GM19452 (cell line): Measurements from ENCODE around the gene MED10.
A peak's percentile ranks its signal among the peaks of the same experiment; 100 is the strongest.
"Not testable (repeated sequence)": the region's sequence is repeated elsewhere in the genome, so short reads cannot be mapped to it uniquely, and the experiment has no call there.

Source experiments
- ATAC-seq: cut with Tn5 transposase; IDR thresholded peaks from one replicate; pipeline ENCODE4 v1.9.1; 2021; ENCODE audit not compliant: unreplicated experiment

Gene MED10

GRCh38 chr5:6376974-6377520, 1.3 kb downstream of the MED10 start:
- ATAC-seq: no peak

- no peak for ATAC-seq
Observed at GRCh38 chr5:6373081-6373846, 5.1 kb downstream of the MED10 start.

DNA sequence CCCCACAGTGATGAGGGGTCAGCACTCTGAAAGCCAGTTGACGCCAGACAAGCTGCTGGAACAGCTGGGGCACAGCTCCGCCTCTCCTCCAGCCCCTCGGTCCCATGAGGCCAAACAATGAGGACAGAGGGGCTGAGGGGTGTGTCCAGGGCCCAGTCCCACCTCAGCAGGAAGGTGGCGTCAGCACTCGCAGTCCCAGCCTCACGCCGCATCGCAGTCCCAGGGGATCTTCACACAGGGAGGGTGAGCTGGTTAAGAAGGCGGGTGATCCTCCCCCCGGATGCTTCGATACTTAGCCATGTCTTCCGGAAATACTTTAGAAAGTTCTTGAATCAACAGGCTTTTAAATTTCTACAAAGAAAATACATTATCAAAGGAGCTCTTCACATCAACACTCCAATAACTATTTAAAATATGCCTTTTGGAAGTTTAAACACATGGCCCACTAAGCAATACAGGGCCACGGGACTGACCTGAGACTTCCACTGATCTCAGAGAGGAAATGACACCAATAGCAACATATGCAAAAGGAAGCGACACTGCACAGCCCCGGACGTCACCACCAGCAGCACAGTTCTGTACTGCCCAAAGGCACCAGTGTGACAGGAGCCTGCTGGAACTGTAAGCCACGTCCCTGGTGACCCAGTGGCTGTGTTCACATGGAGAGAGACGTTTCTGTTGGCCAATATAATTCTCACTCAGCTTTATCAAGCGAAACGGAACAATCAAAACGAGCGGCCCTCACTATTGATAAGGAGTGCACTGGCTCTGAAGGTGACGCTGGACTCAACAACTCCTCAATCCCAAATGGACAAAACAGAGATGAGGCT, 5.9 kb downstream of the MED10 start:
- ATAC-seq: no peak

GRCh38 chr5:6371079-6371810, 7.1 kb downstream of the MED10 start:
- ATAC-seq: no peak

DNA sequence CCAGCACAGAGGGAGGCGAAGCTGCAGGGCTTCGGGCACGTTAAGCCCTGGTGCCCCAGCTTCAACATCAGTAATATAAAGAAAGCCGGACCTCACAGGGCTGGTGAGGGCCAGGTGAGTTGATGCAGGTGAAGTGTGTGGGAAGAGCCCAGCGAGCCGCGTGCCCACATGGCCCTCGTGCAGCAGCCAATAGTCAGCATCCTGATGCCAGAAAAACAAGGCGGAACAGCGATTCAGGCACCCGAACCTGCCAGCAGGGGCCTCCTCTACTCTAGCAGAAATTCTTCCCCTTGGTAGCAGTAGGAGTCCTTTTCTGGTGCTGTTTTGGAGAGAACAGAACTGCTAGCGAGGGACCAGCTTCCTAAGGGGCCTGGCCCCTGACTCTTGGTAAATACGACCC, 7.8 kb downstream of the MED10 start:
- no peak for ATAC-seq

GRCh38 chr5:6365977-6366590, 12.3 kb downstream of the MED10 start:
- ATAC-seq: no peak

DNA sequence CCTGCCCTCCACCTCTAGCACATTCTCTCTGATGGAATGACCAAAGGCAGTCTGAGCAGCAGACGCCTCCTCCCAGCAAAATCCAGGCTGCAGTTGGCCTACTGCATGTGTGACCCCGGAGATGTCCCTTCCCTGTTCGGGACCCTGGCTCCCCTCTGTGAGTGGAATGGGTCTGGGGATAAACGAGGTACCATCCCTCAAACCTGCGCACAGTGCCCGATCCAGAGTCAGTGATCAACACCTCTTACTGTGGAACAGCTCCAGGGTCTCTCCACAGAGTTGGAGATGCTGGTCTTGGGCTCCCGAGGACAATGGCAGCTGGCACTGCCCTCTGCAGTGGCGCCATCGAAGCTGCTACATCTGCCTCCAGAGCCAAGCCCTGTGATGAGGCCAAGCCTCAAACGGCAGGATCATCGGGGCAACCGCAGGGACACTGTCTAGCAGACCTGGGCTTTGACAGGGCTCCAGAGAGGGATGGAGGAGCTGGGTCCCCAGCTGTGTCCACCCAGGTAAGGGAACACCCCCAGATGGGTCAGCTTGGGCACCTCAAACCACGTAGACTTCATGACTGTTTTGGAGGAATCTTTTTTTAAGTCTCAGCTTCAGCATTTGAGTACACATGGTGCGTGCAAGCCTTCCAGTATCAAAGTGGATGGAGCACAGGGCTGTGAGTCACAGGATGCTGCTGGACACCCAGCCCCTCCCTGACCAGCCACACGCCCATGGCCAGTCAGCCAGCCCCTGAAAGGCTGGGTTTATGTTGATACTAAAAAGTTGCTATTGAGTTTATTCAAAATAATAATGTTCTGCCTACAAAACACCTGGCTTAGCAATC, 13.0 kb downstream of the MED10 start:
- no peak for ATAC-seq

- not testable (repeated sequence) for ATAC-seq
Observed at GRCh38 chr5:6363454-6364011, 14.8 kb downstream of the MED10 start.

- ATAC-seq: no peak
Observed at GRCh38 chr5:6362846-6363245, 15.5 kb downstream of the MED10 start.

GRCh38 chr5:6361101-6361500, 17.2 kb downstream of the MED10 start:
- no peak for ATAC-seq

DNA sequence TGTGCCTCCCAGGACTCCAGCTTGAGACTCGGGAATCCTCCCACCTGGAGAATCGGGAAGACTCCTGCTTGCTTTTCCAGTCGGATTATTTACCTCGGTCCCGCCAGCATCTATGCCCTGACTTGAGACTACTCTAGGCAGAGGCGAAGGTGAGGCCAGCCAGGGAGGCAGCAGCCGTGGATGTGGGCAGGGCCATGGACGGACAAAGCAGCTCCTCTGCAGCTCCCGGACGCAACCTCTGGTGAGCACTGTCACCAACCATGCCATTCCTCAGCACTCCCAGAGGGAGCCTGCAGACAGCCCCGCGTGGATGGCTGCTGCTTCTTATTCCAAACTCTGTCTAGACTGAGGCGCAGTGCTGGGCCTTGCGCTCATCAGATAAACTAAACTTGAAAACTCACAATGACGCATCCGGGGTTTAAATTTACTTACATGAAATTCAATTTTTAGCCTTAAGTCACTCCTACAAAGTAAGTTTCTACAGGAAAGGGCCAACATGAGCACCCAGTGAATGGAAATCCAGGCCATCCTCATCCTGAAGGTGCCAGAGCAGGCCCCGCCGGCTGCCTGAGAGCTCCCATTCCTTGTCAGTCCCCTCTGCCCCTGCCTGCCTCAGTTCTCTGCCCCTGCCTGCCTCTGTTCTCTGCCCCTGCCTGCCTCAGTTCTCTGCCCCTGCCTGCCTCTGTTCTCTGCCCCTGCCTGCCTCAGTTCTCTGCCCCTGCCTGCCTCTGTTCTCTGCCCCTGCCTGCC, 17.8 kb downstream of the MED10 start:
- no peak for ATAC-seq

DNA sequence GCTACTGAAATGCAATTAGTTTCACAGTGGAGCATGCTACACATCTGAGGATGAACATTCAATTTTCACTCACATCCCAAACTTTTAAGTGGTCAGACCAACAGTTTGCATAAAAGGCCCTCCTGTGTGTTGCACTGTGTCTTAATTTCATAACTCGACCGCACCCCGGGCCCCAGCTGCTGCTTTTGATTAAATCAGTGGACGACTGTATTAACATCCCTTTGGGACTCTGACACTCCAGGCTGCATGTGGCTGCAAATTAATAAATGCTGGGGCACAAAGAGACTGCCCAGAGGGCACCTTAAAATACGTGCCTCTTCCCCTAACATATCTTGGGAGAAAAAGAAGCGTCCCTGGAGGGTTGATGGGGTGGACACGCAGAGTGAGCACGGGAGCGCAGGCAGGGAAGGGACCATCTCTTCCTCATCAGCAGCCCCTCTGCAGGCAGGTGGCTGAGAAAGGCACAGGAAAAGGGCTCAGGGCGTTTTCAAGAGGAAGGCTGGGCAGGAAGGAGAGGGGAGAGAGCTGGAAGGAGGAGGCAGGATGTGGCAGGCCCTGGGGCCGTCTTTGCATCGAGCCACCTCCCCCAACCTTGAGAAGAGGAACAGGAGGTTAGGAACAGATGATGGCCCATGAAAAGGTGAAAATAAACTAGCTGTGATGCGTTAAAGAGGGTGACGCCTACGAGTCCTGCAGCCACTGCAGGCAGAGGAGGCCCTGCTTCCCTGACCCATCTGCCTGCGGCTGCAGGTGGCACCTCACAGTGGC, 18.6 kb downstream of the MED10 start:
- peak; percentile 78 for ATAC-seq

- ATAC-seq: no peak
Observed at GRCh38 chr5:6358434-6358820, 19.9 kb downstream of the MED10 start.

DNA sequence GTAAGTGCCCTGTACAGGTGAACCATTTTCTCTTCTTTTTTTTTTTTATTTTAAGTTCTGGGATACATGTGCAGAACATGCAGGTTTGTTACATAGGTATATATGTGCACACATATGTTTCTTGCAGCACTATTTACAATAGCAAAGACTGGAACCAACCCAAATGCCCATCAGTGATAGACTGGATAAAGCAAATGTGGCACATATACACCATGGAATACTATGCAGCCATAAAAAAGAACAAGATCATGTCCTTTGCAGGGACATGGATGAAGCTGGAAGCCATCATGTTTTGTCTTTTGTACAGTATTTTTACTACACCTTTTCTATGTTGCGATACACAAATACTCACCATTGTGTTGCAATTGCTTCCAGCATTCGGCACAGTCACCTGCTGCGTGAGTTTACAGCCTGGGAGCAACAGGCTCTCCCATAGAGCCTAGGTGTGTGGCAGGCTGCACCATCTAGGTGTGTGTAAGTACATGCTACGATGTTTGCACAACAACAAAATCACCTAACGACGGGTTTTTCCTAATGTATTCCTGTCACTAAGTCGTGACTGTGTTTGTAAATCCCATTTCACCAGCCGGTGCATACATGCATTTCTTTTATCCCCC, 20.4 kb downstream of the MED10 start:
- not testable (repeated sequence) for ATAC-seq

GRCh38 chr5:6356578-6357164, 21.7 kb downstream of the MED10 start:
- no peak for ATAC-seq

DNA sequence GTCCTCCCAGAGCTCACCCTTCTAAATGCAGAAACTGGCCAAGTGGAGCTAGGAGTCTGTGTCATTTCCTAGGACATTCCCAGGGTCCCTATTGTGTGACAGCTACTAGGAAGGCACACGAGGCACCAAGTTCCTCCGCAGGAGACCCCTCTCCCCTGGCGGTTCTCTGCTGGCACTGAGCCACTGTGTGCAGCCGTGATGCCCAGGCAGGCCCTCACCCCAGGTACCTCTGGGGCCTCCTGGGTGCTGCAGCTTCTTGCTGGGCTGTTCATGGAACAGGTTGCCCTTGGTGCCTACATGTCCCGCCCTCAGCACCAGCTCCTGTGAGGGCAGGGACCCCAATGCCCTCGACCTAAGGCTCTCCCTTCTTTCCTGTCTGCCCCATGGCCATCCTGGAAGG, 23.1 kb downstream of the MED10 start:
- no peak for ATAC-seq

DNA sequence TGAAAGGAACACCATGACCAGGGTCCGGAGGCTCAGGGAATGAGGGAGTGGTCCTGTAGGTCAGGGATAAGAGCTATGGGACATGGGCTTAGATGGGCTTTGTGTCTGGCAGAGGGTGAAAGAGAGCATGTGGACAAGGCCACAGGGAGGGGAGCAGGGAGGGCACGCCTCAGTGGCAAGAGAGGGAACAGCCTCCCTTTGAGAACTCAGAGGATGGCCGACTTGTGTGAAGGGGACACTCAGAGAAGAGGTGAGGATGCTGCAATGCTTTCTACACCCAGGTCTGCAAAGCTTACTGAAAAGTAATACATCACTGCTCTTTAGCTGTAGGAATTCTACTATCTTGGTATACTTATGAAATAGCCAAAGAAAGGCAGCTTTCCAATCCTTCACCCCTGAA, 23.5 kb downstream of the MED10 start:
- ATAC-seq: no peak
